ENCODE data around the gene CCM2L. TPM values are rescaled to one million over a fixed set of nuclear protein-coding genes. Genes with fewer than 3 reads are reported as not detected.

CCM2L gene
- total and polyA plus RNA-seq, 2 donors (not counting 3 experiments of a cell fraction or from before 2014, with no cell fraction given) = 10.8 to 13.4 TPM

- no peaks in the 10 kb centered on the region for H3K36me3 ChIP-seq (ENCODE audit: control insufficient read depth in 2 of 2, extremely low read depth in 1 of 2, insufficient read depth in 2 of 2, low read length in 2 of 2)
- no peaks in the 10 kb centered on the region for H3K9me1 ChIP-seq (replicated peaks; ENCODE audit: control insufficient read depth, extremely low read depth, insufficient read depth, low read length)
- intact Hi-C loops (cut with micrococcal nuclease) = no loop called here
- H3K9ac ChIP-seq (replicated peaks; ENCODE audit: extremely low read depth, insufficient read depth, low read length) = no peak overlapping the region
- no peak overlapping the region for H3K27ac ChIP-seq (ENCODE audit: insufficient read depth, low read depth, low read length)
- no peak overlapping the region for H3K4me2 ChIP-seq (ENCODE audit: insufficient read depth, low read length)
- CTCF ChIA-PET = no interaction called here
- DNase-seq (ENCODE audit: low read depth, low spot score) (no peak), FAIRE-seq (no peak)
- no peak overlapping the region for H3K4me3 ChIP-seq (replicated peaks in 1 of 3; ENCODE audit: insufficient read depth in 1 of 3, low read depth in 1 of 3, low read length in 3 of 3)
- H3K27me3 ChIP-seq (ENCODE audit: control insufficient read depth in 2 of 2, insufficient read depth in 2 of 2, low read length in 2 of 2) = peaks cover 3 to 8% of the 10 kb centered on the region in 2 experiments
- no TSS peak for BruUV-seq (replicated peaks)
- H2AFZ ChIP-seq (ENCODE audit: low read depth, low read length) = no peak overlapping the region
- peaks cover 3% of the 10 kb centered on the region for H3K4me1 ChIP-seq (ENCODE audit: control insufficient read depth, extremely low read depth, insufficient read depth, low read length)
- H4K20me1 ChIP-seq (replicated peaks; ENCODE audit: control insufficient read depth, extremely low read depth, insufficient read depth, low read length) = no peaks in the 10 kb centered on the region
- H3K9me3 ChIP-seq (replicated peaks; ENCODE audit: control insufficient read depth, insufficient read depth, low read length) = no peaks in the 10 kb centered on the region
- dilution Hi-C loops (cut with MboI; ENCODE audit: extremely low pct_ligation_motif_present, low sequenced_read_pairs) = no loop called here
- TF ChIP-seq POLR2A (IDR thresholded peaks at IDR 0.05; ENCODE audit: low read depth, low read length) (no peak), JUN (IDR thresholded peaks at IDR 0.05; ENCODE audit: borderline replicate concordance, insufficient read depth, insufficient read length, low read depth) (no peak), GATA2 (IDR thresholded peaks at IDR 0.05; ENCODE audit: insufficient read depth, insufficient read length, low read depth, low read length) (no peak), FOS (IDR thresholded peaks at IDR 0.05; ENCODE audit: borderline replicate concordance, insufficient read depth, low read length) (no peak), MAX (IDR thresholded peaks at IDR 0.05; ENCODE audit: insufficient read depth, insufficient read length) (no peak), CTCF (IDR thresholded peaks at IDR 0.05; ENCODE audit: extremely low read depth in 1 of 2, insufficient read depth in 1 of 2, low read depth in 1 of 2, low read length in 2 of 2) (no peak), EZH2 (IDR thresholded peaks at IDR 0.05; ENCODE audit: borderline replicate concordance, low read depth, low read length, severe bottlenecking) (no peak), POLR2AphosphoS5 (IDR thresholded peaks at IDR 0.05; ENCODE audit: insufficient read depth, low read depth, low read length) (no peak), MYC (IDR thresholded peaks at IDR 0.05; ENCODE audit: low read depth, low read length) (no peak)
- POLR2A ChIA-PET = no interaction called here
- no peaks in the 10 kb centered on the region for H3K79me2 ChIP-seq (ENCODE audit: control insufficient read depth, insufficient read depth, low read length)
Measured at GRCh38 chr20:32070690-32071213, 60.5 kb downstream of the CCM2L start.

Measured in endothelial cell of umbilical vein (primary cell).